Left lobe of liver (tissue), 2 donors: ENCODE measurements around the gene C10orf90. TPM values are rescaled to one million over a fixed set of nuclear protein-coding genes. Genes with fewer than 3 reads are reported as not detected.

Experiments
- ATAC-seq: fragments of 200-7000 bp; cut with Tn5 transposase; one replicate; pipeline ENCODE4 v1.9.1; 2020; ENCODE audit warnings: mild to moderate bottlenecking, moderate library complexity
- DNase-seq: peaks from one replicate; pipeline ENCODE4 v3.0.0-alpha.2; 2020; ENCODE audit warnings: low spot score
- total RNA-seq: library from RNA; stranded (reverse); gene quantifications from one replicate; pipeline ENCODE4 v1.2.1, GENCODE V29; 2021
- donor health status: DM: no; HTN: no; CAD: no; lungs with moderate emphysema.
- donor health status: DM: no; HTN: yes; CAD: no.

C10orf90 gene
- total RNA-seq, 1 donor from 2014 or later: 0.18 TPM

- ATAC-seq: no peak
Measured at GRCh38 chr10:126675656-126676438, 5.4 kb upstream of the C10orf90 start.

GRCh38 chr10:126674741-126675515, 4.4 kb upstream of the C10orf90 start:
- no peak for ATAC-seq
- DNase-seq: no peak

More at GRCh38 chr10:126675656-126676438, 5.4 kb upstream of the C10orf90 start:
- DNase-seq: no peak

- DNase-seq: no peak
Measured at GRCh38 chr10:126673565-126673964, 3.1 kb upstream of the C10orf90 start.

GRCh38 chr10:126671402-126671975, 996 bp upstream of the C10orf90 start:
- ATAC-seq (no peak), DNase-seq (no peak)

More at GRCh38 chr10:126673565-126673964, 3.1 kb upstream of the C10orf90 start:
- ATAC-seq: no peak

GRCh38 chr10:126670895-126671261, 385 bp upstream of the C10orf90 start:
- no peak for DNase-seq
- ATAC-seq: no peak

- ATAC-seq (no peak), DNase-seq (no peak)
Measured at GRCh38 chr10:126669168-126669567, 1.3 kb downstream of the C10orf90 start.

GRCh38 chr10:126668505-126668904, 2.0 kb downstream of the C10orf90 start:
- DNase-seq: no peak
- no peak for ATAC-seq

- DNase-seq: no peak
- no peak for ATAC-seq
Measured at GRCh38 chr10:126667568-126667967, 2.9 kb downstream of the C10orf90 start.

GRCh38 chr10:126665207-126665606, 5.3 kb downstream of the C10orf90 start:
- ATAC-seq: no peak
- no peak for DNase-seq

- ATAC-seq (no peak), DNase-seq (no peak)
Measured at GRCh38 chr10:126663880-126664279, 6.6 kb downstream of the C10orf90 start.

GRCh38 chr10:126663328-126663727, 7.2 kb downstream of the C10orf90 start:
- no peak for ATAC-seq
- DNase-seq: no peak

GRCh38 chr10:126661841-126662515, 8.5 kb downstream of the C10orf90 start:
- no peak for DNase-seq
- no peak for ATAC-seq

GRCh38 chr10:126661356-126661755, 9.1 kb downstream of the C10orf90 start:
- ATAC-seq: no peak
- no peak for DNase-seq

- ATAC-seq (no peak), DNase-seq (no peak)
Measured at GRCh38 chr10:126659750-126660149, 10.7 kb downstream of the C10orf90 start.

GRCh38 chr10:126658928-126659327, 11.6 kb downstream of the C10orf90 start:
- ATAC-seq: no peak

GRCh38 chr10:126654579-126654978, 15.9 kb downstream of the C10orf90 start:
- DNase-seq: no peak
- no peak for ATAC-seq

More at GRCh38 chr10:126658928-126659327, 11.6 kb downstream of the C10orf90 start:
- no peak for DNase-seq

GRCh38 chr10:126651467-126651866, 19.0 kb downstream of the C10orf90 start:
- DNase-seq (no peak), ATAC-seq (no peak)

- ATAC-seq (no peak), DNase-seq (no peak)
Measured at GRCh38 chr10:126650161-126650560, 20.3 kb downstream of the C10orf90 start.

GRCh38 chr10:126647116-126647515, 23.4 kb downstream of the C10orf90 start:
- no peak for DNase-seq
- ATAC-seq: no peak

GRCh38 chr10:126646110-126646509, 24.4 kb downstream of the C10orf90 start:
- ATAC-seq (no peak), DNase-seq (no peak)

GRCh38 chr10:126640401-126640800, 30.1 kb downstream of the C10orf90 start:
- DNase-seq: no peak

More at GRCh38 chr10:126640401-126640800, 30.1 kb downstream of the C10orf90 start:
- no peak for ATAC-seq
